GM13977 (cell line): ENCODE results near the gene AKAP1.

Experiments used
- DNase-seq: peaks from one replicate; pipeline ENCODE4 v3.0.0; 2012; ENCODE audit warnings: low spot score
- in situ Hi-C: fragments of 300-500 bp; cut with MboI; formaldehyde crosslinking; loops from one replicate; pipeline ENCODE4 v1.12.0; 2022; ENCODE audit warnings: low sequenced_read_pairs, low pct_unique_long_range_greater_than_20kb, mixed read lengths, inconsistent platforms; ENCODE audit not compliant: unreplicated experiment
- TF ChIP-seq, protein P1 (sequence below): IDR thresholded peaks from 2 replicates; pipeline ENCODE4 v1.5.1; 2012; ENCODE audit warnings: mild to moderate bottlenecking, control low read depth; ENCODE audit not compliant: insufficient read depth; ENCODE audit errors: extremely low read depth, missing control alignments

The AKAP1 gene

DNA sequence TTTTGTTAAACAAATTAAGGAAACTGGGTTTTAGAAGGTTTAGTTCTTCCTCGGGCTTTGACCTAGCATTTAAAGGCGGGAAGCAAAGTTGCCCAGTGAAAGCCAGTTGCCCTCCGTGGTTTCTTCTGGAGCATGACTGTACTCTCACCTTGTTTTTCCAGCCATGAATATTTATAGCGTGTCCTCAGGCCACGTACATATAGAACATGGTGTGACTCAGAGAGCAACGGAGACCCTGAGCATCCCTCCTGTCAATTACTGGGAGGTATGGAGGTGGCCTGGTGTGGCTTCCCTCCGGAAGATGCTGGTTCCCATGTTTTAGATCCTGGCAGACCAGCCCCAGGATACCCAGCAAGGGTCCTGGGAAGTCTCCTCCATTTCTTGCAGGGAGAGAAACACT is 48.4 kb downstream of the AKAP1 start:
- in situ Hi-C loops = loop anchor here (25.0 kb wide), 1 partner anchor 604 kb away; the partner anchor contains the start of gene CCDC182
- no peak for DNase-seq
- TF ChIP-seq, protein P1, sequence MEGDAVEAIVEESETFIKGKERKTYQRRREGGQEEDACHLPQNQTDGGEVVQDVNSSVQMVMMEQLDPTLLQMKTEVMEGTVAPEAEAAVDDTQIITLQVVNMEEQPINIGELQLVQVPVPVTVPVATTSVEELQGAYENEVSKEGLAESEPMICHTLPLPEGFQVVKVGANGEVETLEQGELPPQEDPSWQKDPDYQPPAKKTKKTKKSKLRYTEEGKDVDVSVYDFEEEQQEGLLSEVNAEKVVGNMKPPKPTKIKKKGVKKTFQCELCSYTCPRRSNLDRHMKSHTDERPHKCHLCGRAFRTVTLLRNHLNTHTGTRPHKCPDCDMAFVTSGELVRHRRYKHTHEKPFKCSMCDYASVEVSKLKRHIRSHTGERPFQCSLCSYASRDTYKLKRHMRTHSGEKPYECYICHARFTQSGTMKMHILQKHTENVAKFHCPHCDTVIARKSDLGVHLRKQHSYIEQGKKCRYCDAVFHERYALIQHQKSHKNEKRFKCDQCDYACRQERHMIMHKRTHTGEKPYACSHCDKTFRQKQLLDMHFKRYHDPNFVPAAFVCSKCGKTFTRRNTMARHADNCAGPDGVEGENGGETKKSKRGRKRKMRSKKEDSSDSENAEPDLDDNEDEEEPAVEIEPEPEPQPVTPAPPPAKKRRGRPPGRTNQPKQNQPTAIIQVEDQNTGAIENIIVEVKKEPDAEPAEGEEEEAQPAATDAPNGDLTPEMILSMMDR = no peak

DNA sequence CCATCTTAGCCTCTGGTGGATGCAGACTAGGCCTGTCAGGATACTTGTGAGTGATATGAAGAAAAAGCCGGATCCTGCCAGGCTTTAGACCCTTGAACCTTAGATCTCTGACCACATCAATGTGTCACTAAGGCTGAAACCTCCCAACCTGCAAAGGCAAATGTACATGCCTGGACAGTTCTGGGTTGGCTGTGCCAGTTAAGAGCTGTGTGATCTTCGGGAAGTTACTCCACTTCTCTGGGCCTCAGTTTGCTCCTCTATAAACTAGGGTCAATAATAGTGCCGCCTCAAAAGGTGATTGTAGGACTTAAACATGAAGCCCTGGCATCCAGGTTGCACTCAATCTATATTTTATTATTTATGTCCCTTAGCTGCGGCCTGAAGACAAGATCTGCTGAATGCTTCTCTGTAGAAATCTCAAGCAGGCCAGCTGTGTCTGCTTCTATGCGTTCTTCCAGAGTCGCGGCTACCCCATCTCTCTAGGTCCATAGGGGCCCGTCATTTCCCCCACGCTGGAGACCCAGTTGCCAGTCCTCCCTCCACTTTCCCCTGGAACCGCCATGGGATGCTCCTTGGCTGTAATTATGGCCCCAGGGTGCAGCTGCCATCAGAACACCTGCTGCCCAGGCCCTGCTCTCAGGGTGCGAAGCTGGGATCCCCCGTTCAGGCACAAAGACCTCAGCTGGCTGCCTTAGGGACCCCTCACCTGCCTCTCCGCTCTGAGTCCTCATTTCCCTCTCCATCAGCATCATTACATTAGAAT is 50.2 kb downstream of the AKAP1 start:
- TF ChIP-seq, protein P1 = no peak
- in situ Hi-C loops = loop anchor here (25.0 kb wide), 1 partner anchor 602 kb away; the partner anchor contains the start of gene CCDC182
- DNase-seq = no peak

DNA sequence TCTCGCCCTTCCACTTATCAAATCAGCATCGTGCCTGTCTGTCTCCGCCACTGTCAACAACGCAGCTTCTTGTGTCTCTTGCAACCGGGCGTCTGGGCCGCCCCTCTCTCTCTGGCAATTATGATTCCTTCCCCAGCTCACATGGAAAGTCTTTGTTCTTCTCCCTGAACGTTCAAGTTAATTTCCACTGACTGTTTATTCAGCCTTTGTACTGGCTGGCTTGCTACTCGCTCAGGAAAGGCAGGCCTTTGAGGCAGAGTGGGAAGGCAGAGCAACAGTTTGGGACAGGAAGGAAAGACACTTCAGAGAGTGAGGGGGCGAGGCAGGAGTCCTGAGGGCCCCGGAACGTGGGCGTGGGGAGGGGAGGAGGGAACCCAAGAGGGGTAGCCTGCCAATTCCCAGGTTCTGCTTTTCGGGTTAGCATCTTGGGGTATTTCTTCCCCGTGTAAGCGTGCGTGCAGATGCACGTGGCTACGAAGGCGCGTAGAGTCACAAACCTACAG is 50.8 kb downstream of the AKAP1 start:
- no peak for DNase-seq
- TF ChIP-seq, protein P1 = no peak
- in situ Hi-C loops = loop anchor here (25.0 kb wide), 1 partner anchor 601 kb away; the partner anchor contains the start of gene CCDC182

DNA sequence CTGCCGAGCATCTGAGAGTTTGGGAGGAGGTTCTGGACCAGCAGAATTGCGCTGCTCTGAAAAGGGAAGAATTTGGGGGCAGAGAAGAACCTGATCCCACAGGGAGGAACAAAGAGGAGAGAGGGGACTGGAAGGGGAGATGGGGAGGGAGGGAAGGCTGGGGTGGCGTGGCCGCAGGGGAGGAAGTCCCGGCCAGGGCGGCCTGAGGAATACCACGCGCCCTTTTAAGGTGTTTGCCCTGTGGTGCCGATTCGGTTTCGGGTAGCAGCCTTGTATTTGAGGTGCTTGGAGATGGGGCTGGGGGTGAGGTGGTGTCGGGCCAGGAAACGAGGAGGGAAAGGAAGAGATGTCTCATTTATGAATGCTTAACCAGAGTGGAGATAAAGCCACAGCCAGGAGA is 51.3 kb downstream of the AKAP1 start:
- in situ Hi-C loops = loop anchor here (25.0 kb wide), 1 partner anchor 601 kb away; the partner anchor contains the start of gene CCDC182
- TF ChIP-seq, protein P1 = no peak
- no peak for DNase-seq

DNA sequence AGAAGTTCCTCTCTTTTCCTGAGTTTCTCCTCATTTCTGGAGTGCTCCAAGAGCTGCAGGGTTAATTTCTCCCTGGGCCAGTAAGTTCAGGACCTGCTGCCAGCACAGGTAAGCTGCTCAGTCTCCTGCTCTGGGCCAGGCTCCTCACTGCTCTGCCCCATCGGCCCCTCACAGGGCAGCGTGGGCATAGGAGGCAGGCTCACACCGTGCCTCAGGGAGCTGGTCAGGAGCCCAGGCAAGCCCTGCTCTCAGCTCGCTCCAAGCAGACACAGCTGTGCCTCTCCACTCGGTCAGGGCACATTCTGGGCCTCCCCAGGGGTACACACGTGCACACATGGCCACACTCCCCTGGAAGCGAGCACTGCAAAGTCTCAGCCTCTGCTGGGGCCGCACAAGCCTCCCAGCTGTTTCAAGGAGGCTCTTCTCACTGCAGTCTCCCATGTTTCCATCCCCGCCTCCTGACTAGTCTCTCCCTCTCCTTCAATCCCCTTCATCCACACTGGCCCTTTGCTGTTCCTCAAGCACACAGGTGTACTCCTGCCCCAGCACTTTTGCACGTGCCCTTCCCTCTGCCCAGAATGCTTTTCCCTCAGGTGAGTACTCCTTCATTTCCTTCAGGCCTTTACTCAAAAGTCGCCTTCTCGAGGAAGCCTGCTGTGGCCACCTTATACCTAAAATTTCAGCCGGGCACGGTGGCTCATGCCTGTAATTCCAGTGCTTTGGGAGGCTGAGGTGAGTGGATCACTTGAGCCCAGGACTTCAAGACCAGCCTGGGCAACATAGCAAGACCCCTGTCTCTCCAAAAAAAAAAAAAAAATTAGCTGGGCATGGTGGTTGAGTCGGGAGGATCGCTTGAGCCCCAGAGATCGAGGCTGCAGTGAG is 53.2 kb downstream of the AKAP1 start:
- TF ChIP-seq, protein P1 = no peak
- in situ Hi-C loops = loop anchor here (25.0 kb wide), 1 partner anchor 599 kb away; the partner anchor contains the start of gene CCDC182

DNA sequence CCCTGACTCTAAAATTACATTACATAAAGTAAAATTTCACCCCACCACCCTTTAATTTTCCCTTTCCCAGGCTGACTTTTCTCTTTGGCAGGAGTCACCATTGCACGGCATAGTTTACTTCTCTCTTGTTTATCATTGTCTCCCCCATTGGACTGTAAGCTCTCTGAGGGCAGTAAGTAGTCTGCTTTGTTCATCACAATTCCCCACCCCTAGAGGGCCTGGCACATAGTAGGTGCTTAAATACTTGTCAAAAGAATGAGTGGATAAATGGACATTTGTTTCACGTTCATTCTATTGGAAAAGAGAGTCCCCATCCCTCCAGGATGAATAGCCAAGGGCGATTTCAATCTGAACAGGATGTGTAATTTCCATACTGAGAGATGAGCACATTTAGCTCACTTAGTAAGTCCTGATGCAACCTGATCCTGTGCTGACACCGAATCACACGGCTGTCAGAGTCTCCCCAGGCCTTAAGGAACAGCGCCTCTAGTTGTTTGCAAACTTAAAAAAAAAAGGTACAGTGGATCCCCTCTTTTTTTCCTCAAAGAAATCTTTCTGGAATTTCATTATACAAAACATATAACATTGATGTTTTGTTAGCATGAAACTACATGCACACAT is 54.0 kb downstream of the AKAP1 start:
- DNase-seq = no peak
- in situ Hi-C loops = loop anchor here (25.0 kb wide), 1 partner anchor 598 kb away; the partner anchor contains the start of gene CCDC182

More for the DNA sequence above, 53.2 kb downstream of the AKAP1 start:
- no peak for DNase-seq

More for the DNA sequence above, 54.0 kb downstream of the AKAP1 start:
- TF ChIP-seq, protein P1 = no peak
